RWPE1 (cell line): ENCODE results near the gene PARP6.

Experiments used
- CTCF ChIA-PET: fragments of 350-600 bp; sonication (Branson Sonifier 250); formaldehyde crosslinking; extraction: SDS; loops from one replicate; lab custom pipeline; 2021; lab: Yijun Ruan, JAX
- POLR2A ChIA-PET: fragments of 400-600 bp; formaldehyde crosslinking; extraction: SDS; loops from one replicate; lab custom pipeline; 2020; ENCODE audit warnings: antibody characterized with exemption; ENCODE audit not compliant: low non-redundant PET; lab: Yijun Ruan, JAX
- DNase-seq: peaks from one replicate; pipeline ENCODE4 v3.0.0; 2012; ENCODE audit warnings: low spot score
- H3K27ac ChIP-seq: fragments of 450-650 bp; 2 replicates; pipeline ENCODE4 v1.5.1; 2017
- CTCF ChIP-seq: fragments of 450-650 bp; conservative IDR thresholded peaks from 2 replicates; pipeline ENCODE4 v1.5.1; 2017; ENCODE audit warnings: low read depth, mild to moderate bottlenecking

PARP6 gene

GRCh38 chr15:72230197-72231065 is 41.9 kb downstream of the PARP6 start:
- TF ChIP-seq CTCF, result no peak
- DNase-seq, result peak; percentile 74
- H3K27ac ChIP-seq, result peak overlapping the region; percentile 99
- CTCF ChIA-PET, result interaction anchor here (1.2 to 1.8 kb wide), 2 partner anchors 23 to 31 kb away, joined by 3 to 9 read pairs; no protein-coding TSS in a partner anchor
- POLR2A ChIA-PET, result interaction anchor here (0.7 to 2.0 kb wide), 5 partner anchors 8 to 33 kb away, joined by 3 to 11 read pairs (median 7); partner anchors contain the start of gene GRAMD2A

GRCh38 chr15:72229947-72230196 is 42.5 kb downstream of the PARP6 start:
- TF ChIP-seq CTCF, result no peak
- DNase-seq, result no peak
- H3K27ac ChIP-seq, result peak overlapping the region; percentile 99
- ChIA-PET CTCF (interaction anchor here (0.6 to 1.8 kb wide), 3 partner anchors 23 to 131 kb away, joined by 3 to 9 read pairs (median 5); no protein-coding TSS in a partner anchor), POLR2A (interaction anchor here (0.7 to 0.9 kb wide), 3 partner anchors 8 to 29 kb away, joined by 3 to 11 read pairs (median 8); no protein-coding TSS in a partner anchor)

GRCh38 chr15:72229076-72229946 is 43.0 kb downstream of the PARP6 start:
- CTCF ChIA-PET, result interaction anchor here (0.6 to 1.8 kb wide), 4 partner anchors 22 to 130 kb away, joined by 3 to 9 read pairs (median 4); no protein-coding TSS in a partner anchor
- H3K27ac ChIP-seq, result peak overlapping the region; percentile 99
- POLR2A ChIA-PET, result interaction anchor here (0.8 to 0.9 kb wide), 2 partner anchors 9 to 26 kb away, joined by 8 to 11 read pairs; no protein-coding TSS in a partner anchor
- no peak for TF ChIP-seq CTCF
- DNase-seq, result no peak

GRCh38 chr15:72227720-72228119 is 44.6 kb downstream of the PARP6 start:
- TF ChIP-seq CTCF, result no peak
- peak overlapping the region; percentile 99 for H3K27ac ChIP-seq
- ChIA-PET CTCF (interaction anchor here (1.3 to 1.5 kb wide), 2 partner anchors 11 to 28 kb away, joined by 4 to 10 read pairs; no protein-coding TSS in a partner anchor), POLR2A (interaction anchor here (0.6 kb wide), 1 partner anchor 12 kb away, joined by 7 read pairs; no protein-coding TSS in a partner anchor)
- DNase-seq, result no peak

- ChIA-PET CTCF (interaction anchor here (0.6 to 1.5 kb wide), 5 partner anchors 10 to 37 kb away, joined by 3 to 10 read pairs (median 3); no protein-coding TSS in a partner anchor), POLR2A (interaction anchor here (0.7 kb wide), 1 partner anchor 28 kb away, joined by 3 read pairs; no protein-coding TSS in a partner anchor)
- peak; percentile 86 for DNase-seq
- H3K27ac ChIP-seq, result peak overlapping the region; percentile 99
- no peak for TF ChIP-seq CTCF
Observed at GRCh38 chr15:72227192-72227586, 45.2 kb downstream of the PARP6 start.
